ENCODE measurements around the gene ACBD4. TPM values are rescaled to one million over a fixed set of nuclear protein-coding genes. Genes with fewer than 3 reads are reported as not detected.

The ACBD4 gene, protein sequence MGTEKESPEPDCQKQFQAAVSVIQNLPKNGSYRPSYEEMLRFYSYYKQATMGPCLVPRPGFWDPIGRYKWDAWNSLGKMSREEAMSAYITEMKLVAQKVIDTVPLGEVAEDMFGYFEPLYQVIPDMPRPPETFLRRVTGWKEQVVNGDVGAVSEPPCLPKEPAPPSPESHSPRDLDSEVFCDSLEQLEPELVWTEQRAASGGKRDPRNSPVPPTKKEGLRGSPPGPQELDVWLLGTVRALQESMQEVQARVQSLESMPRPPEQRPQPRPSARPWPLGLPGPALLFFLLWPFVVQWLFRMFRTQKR
- 4.6 and 5.5 TPM in 2 replicates for total RNA-seq

DNA sequence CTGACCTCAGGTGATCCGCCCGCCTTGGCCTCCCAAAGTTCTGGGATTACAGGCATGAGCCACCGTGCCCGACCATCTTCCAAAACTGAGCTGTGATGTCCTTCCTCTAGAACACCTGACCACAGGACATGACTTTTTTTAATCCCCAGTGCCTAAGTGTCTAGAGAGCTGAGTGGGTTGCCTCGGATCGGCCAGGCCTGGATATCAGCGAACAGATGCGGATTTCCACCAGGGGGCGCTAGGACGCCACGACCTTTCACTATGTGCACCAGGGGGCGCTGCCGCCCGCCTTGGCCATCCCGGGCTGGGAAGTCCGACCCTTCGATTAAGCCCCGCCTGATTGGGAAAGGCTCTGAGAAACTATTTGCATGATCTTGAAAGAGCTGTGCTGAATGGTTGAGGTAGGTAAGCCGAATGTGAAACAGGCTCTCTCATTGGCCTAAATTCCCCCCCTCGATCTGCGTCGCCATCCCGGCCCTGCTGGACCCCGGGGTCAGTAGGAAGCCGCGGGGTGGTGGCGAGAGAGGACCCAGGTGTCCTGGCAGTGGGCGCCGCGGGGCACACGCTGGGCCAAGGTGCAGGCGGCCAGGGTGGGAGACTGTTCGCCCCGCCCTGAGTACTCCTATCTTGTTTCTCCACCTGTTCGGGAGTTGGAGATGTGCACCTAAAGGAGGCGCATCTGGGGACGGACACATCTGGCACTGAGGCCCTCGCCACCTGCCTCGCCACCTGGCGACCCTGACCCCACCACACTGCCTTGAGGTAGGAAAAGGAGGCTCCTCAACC, at the start of gene ACBD4:
Gene ACBD4 (plus strand): TSS at position 496 of the 786 bp plus-strand sequence. CDS start 458 bp downstream, outside the sequence.

DNA sequence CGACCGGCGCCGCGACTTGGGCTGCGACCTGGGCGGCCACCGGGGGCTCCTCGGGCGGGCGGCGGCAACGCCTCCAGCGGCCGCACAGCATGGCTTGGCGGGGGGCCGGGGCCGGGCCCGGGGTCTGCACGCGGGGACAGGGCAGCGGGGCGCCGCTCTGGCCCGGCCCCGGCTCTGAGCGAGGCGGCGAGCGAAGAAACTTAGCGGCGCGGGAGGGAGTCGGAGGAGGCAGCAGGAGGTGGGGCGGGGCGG, 3.2 kb upstream of the ACBD4 start, which contains the start of gene PLCD3:
Gene PLCD3 (minus strand): TSS at position 196 of the 252 bp plus-strand sequence. CDS start 105 bp downstream, at position 91.

DNA sequence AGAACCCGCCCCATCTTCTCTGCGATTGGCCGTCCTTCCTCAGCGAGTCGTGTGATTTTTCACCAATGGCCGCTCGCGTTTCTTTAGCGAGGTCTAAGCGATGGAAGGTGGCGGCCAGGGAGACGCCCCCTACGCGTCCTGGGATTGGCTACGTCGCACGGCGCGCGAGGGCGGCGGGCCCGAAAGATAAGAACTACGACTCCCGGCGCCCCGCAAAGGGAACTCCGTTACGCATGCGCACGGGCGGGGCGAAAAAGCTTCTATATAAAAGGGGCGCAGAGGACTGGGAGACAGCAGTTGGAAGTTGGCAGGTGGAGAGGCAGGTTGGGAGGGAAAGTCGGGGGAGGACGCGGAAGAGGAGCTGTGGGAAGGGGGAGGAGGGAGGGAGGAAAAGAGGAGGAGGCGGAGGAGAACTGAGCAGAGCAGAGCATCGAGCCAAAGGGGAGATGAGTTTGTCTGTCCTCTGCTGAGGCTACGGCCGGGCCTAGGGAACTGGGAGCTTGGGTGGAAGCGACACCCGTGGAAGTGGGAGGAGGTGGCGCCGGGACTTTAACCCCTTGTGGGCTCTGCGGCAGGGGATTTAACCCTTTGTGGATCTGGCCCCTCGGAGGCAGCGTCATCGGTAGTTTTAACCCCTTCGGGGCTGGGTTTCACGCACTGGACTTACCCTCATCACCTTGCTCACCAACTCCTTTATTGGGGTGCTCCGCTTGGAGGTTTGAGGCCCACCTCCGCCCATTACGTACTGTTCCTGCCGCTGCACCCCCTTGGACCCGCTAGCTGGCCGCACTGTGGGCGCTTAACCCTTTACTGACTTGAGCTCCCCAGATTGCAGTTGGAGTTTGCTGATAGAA, 12.9 kb downstream of the ACBD4 start, which contains the start of gene HEXIM1:
Gene HEXIM1 (plus strand): TSS at position 293 of the 854 bp plus-strand sequence. CDS start 716 bp downstream, outside the sequence.

DNA sequence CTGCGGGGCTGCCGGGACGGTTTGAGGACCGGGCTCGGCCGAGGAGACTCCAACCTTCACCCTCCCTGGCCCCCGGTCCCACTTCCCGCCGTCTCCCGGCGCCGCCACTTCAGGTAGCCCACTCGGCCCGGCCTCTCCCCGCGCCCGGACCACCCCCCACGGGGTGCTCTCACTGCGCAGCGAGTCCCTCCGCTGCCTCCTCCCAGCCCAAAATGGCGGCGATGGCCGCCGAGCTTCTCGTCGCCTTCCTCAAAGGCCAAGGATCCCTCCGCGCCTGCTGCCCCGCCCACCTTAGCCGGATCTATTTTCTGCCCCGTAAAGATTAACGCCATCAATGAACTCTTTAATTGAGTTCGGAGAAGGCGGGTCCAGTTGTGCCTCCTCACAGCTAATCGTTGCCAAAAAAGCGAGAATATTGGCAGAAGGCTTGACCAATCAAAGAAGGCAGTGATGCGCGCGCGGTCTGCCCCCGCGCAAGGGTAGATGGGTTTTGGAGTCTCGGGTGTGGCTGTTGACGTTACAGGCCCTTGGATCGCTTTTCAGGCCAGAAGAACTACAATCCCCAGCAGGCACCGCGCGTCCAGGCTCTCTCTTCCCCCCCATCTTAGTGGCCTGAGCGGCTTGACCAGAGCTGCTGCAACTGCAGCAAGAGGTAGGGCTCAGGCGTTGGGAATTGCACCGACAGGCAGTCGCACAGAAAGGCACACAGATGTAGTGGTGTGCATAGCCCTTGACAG, 26.0 kb downstream of the ACBD4 start, which contains the start of gene HEXIM2:
Gene HEXIM2 (plus strand): TSS at position 588 of the 737 bp plus-strand sequence. CDS start 919 bp downstream, outside the sequence.

Other genes starting within 250 kb of the ACBD4 start
- 91.2 and 160 TPM in 2 replicates for gene EFTUD2, start 236.2 kb upstream of the ACBD4 start, total RNA-seq
- gene GFAP, start 220.2 kb upstream of the ACBD4 start, total RNA-seq: under 0.01 TPM in 1 of 2 replicates, not detected in the other
- under 0.01 TPM in 1 of 2 replicates, not detected in the other for gene KIF18B, start 187.9 kb upstream of the ACBD4 start, total RNA-seq
- under 0.01 and 0.07 TPM in 2 replicates for gene C1QL1, start 167.4 kb upstream of the ACBD4 start, total RNA-seq
- gene DCAKD, start 84.1 kb upstream of the ACBD4 start, total RNA-seq: 33.2 and 80.1 TPM in 2 replicates
- 64.9 and 152 TPM in 2 replicates for gene NMT1, start 74.4 kb upstream of the ACBD4 start, total RNA-seq
- 43.4 and 185 TPM in 2 replicates for gene PLCD3, start 3.2 kb upstream of the ACBD4 start, total RNA-seq
- 11.6 and 19.9 TPM in 2 replicates for gene HEXIM1, start 12.8 kb downstream of the ACBD4 start, total RNA-seq
- gene HEXIM2, start 26.2 kb downstream of the ACBD4 start, total RNA-seq: 3.4 TPM in 2 replicates
- gene FMNL1, start 86.2 kb downstream of the ACBD4 start, total RNA-seq: 3.4 and 7.3 TPM in 2 replicates
- 0.07 TPM in 1 of 2 replicates, not detected in the other for gene SPATA32, start 126.4 kb downstream of the ACBD4 start, total RNA-seq
- 1.4 and 4.1 TPM in 2 replicates for gene MAP3K14, start 181.3 kb downstream of the ACBD4 start, total RNA-seq